ENCODE results near the gene LSM6.

GRCh38 chr4:146191766-146192458, 16.4 kb downstream of the LSM6 start:
- TF ChIP-seq CTCF (IDR thresholded peaks at IDR 0.05 in 4 of 5, conservative IDR thresholded peaks at IDR 0.05 in 1 of 5) (peak in 1 of 5 experiments; percentile 6), POLR2A (IDR thresholded peaks at IDR 0.05) (no peak)
